AG09309 (cell line): ENCODE measurements around the gene CCDC152.
"Not testable (repeated sequence)": the region's sequence is repeated elsewhere in the genome, so short reads cannot be mapped to it uniquely, and the experiment has no call there.

ENCODE experiments used
- DNase-seq: peaks from one replicate; pipeline ENCODE4 v3.0.0-alpha.2; 2010; ENCODE audit warnings: low read depth
- H3K4me3 ChIP-seq: 2 replicates; pipeline ENCODE4 v1.5.1; 2011; ENCODE audit warnings: mild to moderate bottlenecking, low read depth, low read length, moderate library complexity; ENCODE audit not compliant: control insufficient read depth
- TF ChIP-seq, protein P1 (sequence below): IDR thresholded peaks from 2 replicates; pipeline ENCODE4 v1.5.1; 2011; ENCODE audit warnings: mild to moderate bottlenecking, low read depth, low read length, inconsistent platforms; ENCODE audit not compliant: insufficient read depth, control insufficient read depth; ENCODE audit errors: missing control alignments

The CCDC152 gene

DNA sequence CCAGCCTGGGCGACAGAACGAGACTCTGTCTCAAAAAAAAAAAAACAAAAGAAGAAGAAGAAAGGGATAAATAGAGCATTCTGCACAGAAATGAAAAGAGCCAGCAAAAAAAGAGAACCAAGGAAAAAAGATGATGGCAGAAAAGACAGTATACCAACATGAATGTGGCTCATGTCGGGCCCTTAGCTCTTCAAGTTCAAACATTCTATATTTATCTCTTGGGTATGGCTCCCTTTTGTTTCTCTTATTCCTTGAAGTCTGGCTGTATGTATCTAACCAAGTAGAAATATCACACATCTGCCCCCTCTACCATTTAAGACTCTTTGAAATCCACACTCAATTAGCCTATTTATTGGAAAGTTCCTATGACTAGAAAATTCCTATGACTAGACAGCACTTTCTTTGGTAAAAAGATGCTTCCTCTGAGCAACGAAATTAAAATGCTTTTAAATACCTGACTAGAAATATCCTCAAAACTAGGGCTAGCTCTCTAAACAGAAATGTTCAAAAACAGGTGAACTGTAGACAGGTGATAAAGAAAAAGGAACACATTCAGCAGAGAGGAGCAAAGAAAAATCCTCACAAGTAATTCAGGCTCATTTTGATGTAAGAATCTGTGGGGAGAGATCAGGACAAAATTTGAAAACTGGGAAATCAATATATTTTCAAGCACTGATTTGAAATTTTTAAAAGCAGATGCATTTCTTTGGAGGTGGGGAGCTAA, 52.4 kb downstream of the CCDC152 start:
- no peak overlapping the region for H3K4me3 ChIP-seq

GRCh38 chr5:42810834-42811590, 54.4 kb downstream of the CCDC152 start:
- TF ChIP-seq, protein P1, sequence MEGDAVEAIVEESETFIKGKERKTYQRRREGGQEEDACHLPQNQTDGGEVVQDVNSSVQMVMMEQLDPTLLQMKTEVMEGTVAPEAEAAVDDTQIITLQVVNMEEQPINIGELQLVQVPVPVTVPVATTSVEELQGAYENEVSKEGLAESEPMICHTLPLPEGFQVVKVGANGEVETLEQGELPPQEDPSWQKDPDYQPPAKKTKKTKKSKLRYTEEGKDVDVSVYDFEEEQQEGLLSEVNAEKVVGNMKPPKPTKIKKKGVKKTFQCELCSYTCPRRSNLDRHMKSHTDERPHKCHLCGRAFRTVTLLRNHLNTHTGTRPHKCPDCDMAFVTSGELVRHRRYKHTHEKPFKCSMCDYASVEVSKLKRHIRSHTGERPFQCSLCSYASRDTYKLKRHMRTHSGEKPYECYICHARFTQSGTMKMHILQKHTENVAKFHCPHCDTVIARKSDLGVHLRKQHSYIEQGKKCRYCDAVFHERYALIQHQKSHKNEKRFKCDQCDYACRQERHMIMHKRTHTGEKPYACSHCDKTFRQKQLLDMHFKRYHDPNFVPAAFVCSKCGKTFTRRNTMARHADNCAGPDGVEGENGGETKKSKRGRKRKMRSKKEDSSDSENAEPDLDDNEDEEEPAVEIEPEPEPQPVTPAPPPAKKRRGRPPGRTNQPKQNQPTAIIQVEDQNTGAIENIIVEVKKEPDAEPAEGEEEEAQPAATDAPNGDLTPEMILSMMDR, result no peak
- no peak overlapping the region for H3K4me3 ChIP-seq
- DNase-seq, result no peak

More for the DNA sequence above, 52.4 kb downstream of the CCDC152 start:
- TF ChIP-seq, protein P1, result no peak
- no peak for DNase-seq

GRCh38 chr5:42811591-42812446, 55.2 kb downstream of the CCDC152 start, which contains the start of gene SELENOP:
Gene SELENOP (minus strand): TSS chr5:42811892. CDS start chr5:42808353, 3,539 bp downstream.
- H3K4me3 ChIP-seq, result no peak within 1 kb of the TSS
- DNase-seq, result no peak
- TF ChIP-seq, protein P1, result no peak

DNA sequence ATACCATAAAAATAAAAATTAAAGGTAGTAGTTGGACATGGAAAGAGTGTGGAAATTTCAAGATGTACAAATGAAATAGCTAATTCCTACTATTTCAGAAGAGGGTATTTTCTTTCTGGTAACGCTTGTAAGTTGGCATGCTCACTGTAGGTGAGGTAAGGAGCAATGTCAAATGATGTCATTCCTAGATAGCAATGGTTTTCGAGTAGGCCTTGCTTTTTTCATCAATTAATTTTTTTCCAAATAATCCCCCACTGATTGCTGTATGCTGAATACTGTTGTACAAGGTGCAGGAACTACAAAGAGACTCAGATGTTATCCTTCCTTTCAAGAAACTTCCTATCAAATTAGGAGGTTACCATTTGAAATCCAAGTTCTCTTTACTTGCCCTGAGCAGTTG, 56.0 kb downstream of the CCDC152 start:
- TF ChIP-seq, protein P1, result no peak
- no peak overlapping the region for H3K4me3 ChIP-seq
- no peak for DNase-seq

- TF ChIP-seq, protein P1, result no peak
- no peak for DNase-seq
- H3K4me3 ChIP-seq, result no peak overlapping the region
These were observed 56.9 kb downstream of the CCDC152 start for GRCh38 chr5:42813533-42813932.

DNA sequence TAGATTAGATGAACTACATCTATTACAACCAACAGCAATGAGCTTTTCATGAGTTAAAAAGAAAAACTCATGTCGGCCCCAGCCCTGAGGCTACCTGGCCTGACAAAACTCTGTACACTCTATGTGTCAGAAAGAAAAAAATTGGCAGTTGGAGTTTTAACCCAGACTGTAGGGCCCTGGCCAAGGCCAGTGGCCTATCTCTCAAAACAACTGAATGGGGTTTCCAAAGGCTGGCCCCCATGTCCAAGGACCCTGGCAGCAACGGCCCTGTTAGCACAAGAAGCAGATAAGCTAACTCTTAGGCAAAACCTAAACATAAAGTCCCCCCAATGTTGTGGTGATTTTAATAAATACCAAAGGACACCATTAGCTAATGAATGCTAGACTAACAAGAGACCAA, 59.9 kb downstream of the CCDC152 start:
- DNase-seq, H3K4me3 ChIP-seq: not testable (repeated sequence)
